A673 (cell line): Measurements from ENCODE around the gene DOCK8. TPM values are rescaled to one million over a fixed set of nuclear protein-coding genes. Genes with fewer than 3 reads are reported as not detected.

Experiments
- BruUV-seq: library from RNA; stranded (reverse); fragments of 400-500 nt; replicated peaks from 2 replicates; lab custom pipeline; 2021; lab: Mats Ljungman, UMichigan
- CTCF ChIA-PET: fragments of 300-600 bp; sonication (Branson Sonifier 250); formaldehyde crosslinking; loops from one replicate; lab custom pipeline; 2022; ENCODE audit warnings: antibody characterized with exemption; lab: Charles Lee
- POLR2A ChIA-PET: fragments of 300-600 bp; sonication (Branson Sonifier 250); formaldehyde crosslinking; loops from one replicate; lab custom pipeline; 2022; ENCODE audit warnings: antibody characterized with exemption; ENCODE audit not compliant: low non-redundant PET; lab: Charles Lee
- DNase-seq: peaks from one replicate; pipeline ENCODE4 v3.0.0-alpha.2; 2015; ENCODE audit warnings: low spot score
- H3K27ac ChIP-seq: fragments of 200-600 bp; sonication (generic); 2 replicates; pipeline ENCODE4 v1.5.1; 2016; ENCODE audit warnings: mixed run types, low read depth, mild to moderate bottlenecking, mixed read lengths, antibody characterized with exemption, low read length; ENCODE audit not compliant: poor library complexity, severe bottlenecking
- H3K27me3 ChIP-seq: fragments of 200-600 bp; sonication (generic); replicated peaks from 2 replicates; pipeline ENCODE4 v1.6.1; 2017; ENCODE audit warnings: mixed run types, low read depth, mild to moderate bottlenecking, mixed read lengths, antibody characterized with exemption, low read length; ENCODE audit not compliant: insufficient read depth, poor library complexity
- H3K36me3 ChIP-seq: fragments of 200-600 bp; sonication (generic); 2 replicates; pipeline ENCODE4 v1.6.1; 2016; ENCODE audit warnings: mixed run types, mild to moderate bottlenecking, mixed read lengths, antibody characterized with exemption, low read length; ENCODE audit not compliant: insufficient read depth, poor library complexity, severe bottlenecking
- H3K4me1 ChIP-seq: fragments of 200-600 bp; sonication (generic); 2 replicates; pipeline ENCODE4 v1.6.1; 2017; ENCODE audit warnings: mixed run types, mild to moderate bottlenecking, mixed read lengths, antibody characterized with exemption, low read length; ENCODE audit not compliant: insufficient read depth, poor library complexity, severe bottlenecking
- H3K4me3 ChIP-seq: fragments of 200-600 bp; sonication (generic); 2 replicates; pipeline ENCODE4 v1.5.1; 2016; ENCODE audit warnings: low read depth, mixed run types, mild to moderate bottlenecking, mixed read lengths, low read length; ENCODE audit not compliant: poor library complexity, severe bottlenecking
- H3K9me3 ChIP-seq: fragments of 200-600 bp; sonication (generic); 2 replicates; pipeline ENCODE4 v1.6.1; 2016; ENCODE audit warnings: mixed run types, low read depth, mild to moderate bottlenecking, mixed read lengths, antibody characterized with exemption, low read length; ENCODE audit not compliant: poor library complexity, severe bottlenecking
- CTCF ChIP-seq: fragments of 300-800, 200-600 bp; sonication (generic); conservative IDR thresholded peaks from 2 replicates; pipeline ENCODE4 v1.5.1; 2017; ENCODE audit warnings: low read depth, mild to moderate bottlenecking, antibody characterized with exemption, low read length, moderate library complexity, mixed read lengths
- EZH2 ChIP-seq: fragments of 200-600 bp; sonication (generic); IDR thresholded peaks from 2 replicates; pipeline ENCODE4 v1.6.1; 2017; ENCODE audit warnings: borderline replicate concordance, low read depth, mild to moderate bottlenecking, mixed read lengths, antibody characterized with exemption, low read length; ENCODE audit not compliant: poor library complexity, severe bottlenecking
- intact Hi-C: fragments of 100-400 bp; cut with micrococcal nuclease; formaldehyde crosslinking; loops from one replicate; pipeline ENCODE4 v1.10.0; 2022; ENCODE audit not compliant: unreplicated experiment
- total RNA-seq: library from RNA; stranded (reverse); gene quantifications from 2 replicates; pipeline ENCODE4 v1.2.3, GENCODE V29; 2021

Gene DOCK8
- total RNA-seq, 1 experiment from 2014 or later, result not detected

- BruUV-seq, result no TSS peak
- Histone ChIP-seq H3K4me3 (no peak overlapping the region), H3K27ac (no peak overlapping the region), H3K36me3 (no peaks in the 10 kb centered on the region), H3K27me3 (peaks cover 37% of the 10 kb centered on the region), H3K9me3 (no peaks in the 10 kb centered on the region), H3K4me1 (no peaks in the 10 kb centered on the region)
- DNase-seq, result no peak
- POLR2A ChIA-PET, result no interaction called here
- intact Hi-C loops, result loop anchor here (5.0 kb wide), 2 partner anchors 223 to 373 kb away; no protein-coding TSS in a partner anchor
- CTCF ChIA-PET, result no interaction called here
- TF ChIP-seq CTCF (no peak), EZH2 (no peak)
Measured at GRCh38 chr9:389758-390157, 175.1 kb downstream of the DOCK8 start.

GRCh38 chr9:392077-392804, 177.6 kb downstream of the DOCK8 start:
- Histone ChIP-seq H3K27me3 (peaks cover 28% of the 10 kb centered on the region), H3K27ac (no peak overlapping the region), H3K9me3 (no peaks in the 10 kb centered on the region), H3K4me1 (no peaks in the 10 kb centered on the region), H3K4me3 (no peak overlapping the region), H3K36me3 (no peaks in the 10 kb centered on the region)
- CTCF ChIA-PET, result no interaction called here
- no TSS peak for BruUV-seq
- POLR2A ChIA-PET, result no interaction called here
- intact Hi-C loops, result no loop called here
- no peak for TF ChIP-seq EZH2
- no peak for TF ChIP-seq CTCF
- DNase-seq, result no peak

GRCh38 chr9:394347-395052, 179.8 kb downstream of the DOCK8 start:
- H3K4me3 ChIP-seq, result no peak overlapping the region
- TF ChIP-seq CTCF (no peak), EZH2 (no peak)
- intact Hi-C loops, result no loop called here
- no peak for DNase-seq
- CTCF ChIA-PET, result no interaction called here
- H3K36me3 ChIP-seq, result no peaks in the 10 kb centered on the region
- H3K27ac ChIP-seq, result no peak overlapping the region
- BruUV-seq, result no TSS peak
- POLR2A ChIA-PET, result no interaction called here
- no peaks in the 10 kb centered on the region for H3K4me1 ChIP-seq
- H3K27me3 ChIP-seq, result peaks cover 11% of the 10 kb centered on the region
- no peaks in the 10 kb centered on the region for H3K9me3 ChIP-seq
